Fibroblast of skin of right biceps (primary cell): ENCODE results near the gene MAN1A1.
"Not testable (repeated sequence)": the region's sequence is repeated elsewhere in the genome, so short reads cannot be mapped to it uniquely, and the experiment has no call there.

Source experiments
- DNase-seq: peaks from one replicate; pipeline ENCODE4 v3.0.0-alpha.2; 2013

The MAN1A1 gene

DNA sequence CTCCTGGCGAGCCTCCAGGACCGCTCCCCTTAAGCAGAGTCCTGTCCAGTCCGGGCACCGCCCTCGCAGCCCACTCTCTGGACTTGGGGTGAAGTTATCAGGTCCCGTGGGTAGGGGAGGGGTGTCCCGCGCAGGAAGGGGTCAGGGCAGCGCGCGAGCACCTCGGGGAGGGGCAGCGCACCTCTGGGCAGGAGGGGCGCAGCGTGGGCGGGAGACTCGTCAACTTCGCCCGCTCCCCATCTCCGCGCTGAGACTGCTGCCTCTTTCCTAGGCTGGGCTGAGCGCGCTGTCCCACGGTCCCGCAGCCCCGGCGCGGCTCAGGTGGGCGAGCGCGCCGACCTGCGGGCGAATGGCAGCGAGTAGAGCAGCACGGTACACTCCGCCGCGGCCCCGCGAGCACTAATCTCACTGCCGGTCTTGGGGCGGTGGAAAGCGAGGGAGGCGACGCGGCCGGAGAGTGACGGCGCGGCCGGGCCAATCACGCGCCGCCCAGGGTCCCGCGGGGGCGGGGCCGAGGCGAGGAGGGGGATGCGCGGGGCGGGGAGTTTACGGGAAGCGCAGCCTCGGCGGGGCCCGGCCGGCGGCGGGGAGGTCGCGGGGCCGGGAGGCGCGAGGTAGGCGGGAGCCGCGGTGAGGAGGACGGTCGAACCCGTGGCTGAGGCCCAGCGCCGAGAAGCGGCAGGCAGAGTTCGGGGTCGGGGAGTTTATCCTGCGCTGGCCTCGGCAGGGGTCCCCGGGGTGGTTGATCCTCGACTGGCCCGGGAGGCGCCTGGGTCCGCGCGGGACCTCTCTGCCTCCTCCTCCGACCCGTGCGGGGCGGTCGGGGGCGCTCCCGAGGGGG is at the start of gene MAN1A1:
TSS of gene MAN1A1 (minus strand) at position 401 of the 841 bp plus-strand sequence. CDS start 696 bp downstream, outside the sequence.
- DNase-seq = peak; percentile 89

DNA sequence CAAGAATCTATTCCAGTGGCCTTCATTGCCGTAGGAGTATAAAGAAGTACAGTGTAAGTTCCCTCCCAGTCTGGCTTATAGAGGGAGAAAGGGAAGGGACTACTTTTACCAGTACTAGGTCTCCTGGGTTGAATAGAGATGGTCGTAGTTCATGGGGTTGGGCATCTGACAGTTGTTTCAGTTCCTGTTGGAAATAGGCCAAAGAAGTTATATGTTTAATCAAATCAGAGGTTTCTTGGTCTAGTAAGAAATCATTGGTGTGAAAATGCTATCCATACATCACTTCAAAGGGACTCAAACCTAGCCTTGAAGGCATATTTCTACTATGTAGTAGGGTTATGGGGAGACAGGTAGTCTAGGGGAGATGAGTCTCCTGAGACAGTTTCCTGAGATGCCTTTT is 45.6 kb upstream of the MAN1A1 start:
- DNase-seq = no peak

DNA sequence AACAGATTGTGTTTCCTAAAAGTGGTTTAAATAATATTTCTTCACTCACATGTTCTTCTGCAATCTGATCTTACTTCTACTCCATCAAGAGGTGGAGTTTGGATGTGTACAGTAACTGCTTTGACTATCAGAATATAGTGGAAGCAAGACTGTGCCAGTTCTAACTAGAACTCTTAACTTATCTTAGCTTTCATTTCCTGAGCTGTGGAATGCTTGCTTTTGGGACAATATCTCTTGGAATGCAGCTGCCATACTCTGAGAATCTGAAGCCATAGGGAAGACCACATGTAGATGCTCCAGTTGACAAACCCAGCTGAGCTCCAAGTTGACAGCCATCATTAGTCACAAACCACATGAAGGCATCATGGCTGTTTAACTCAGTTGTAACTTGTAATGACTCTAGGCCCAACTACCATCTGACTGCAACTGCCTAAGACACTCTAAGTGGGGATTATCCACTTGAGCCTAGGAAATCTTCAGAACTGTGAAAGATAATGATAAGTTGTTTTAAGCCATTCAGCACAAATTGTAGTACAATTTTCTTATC is 40.8 kb upstream of the MAN1A1 start:
- peak; percentile 37 for DNase-seq

DNA sequence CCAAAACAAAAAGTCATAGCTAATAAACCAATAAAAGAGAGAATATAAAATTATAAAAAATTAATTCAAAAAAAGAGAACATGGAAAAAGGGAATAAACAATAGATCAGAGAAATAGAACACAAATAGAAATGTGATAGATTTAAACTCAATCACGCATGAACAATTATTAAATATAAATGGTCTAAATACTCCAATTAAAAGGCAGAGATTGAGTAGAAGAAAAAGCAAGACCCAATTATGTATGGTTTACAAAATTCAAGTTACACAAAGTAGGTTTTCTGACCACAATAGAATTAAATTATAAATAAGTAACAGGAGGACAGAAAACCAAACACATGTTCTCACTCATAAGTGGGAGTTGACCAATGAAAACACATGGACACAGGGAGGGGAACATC is 36.4 kb upstream of the MAN1A1 start:
- DNase-seq = no peak

- DNase-seq = no peak
Measured at GRCh38 chr6:119384444-119384843, 34.9 kb upstream of the MAN1A1 start.

GRCh38 chr6:119379809-119380208 is 30.2 kb upstream of the MAN1A1 start:
- no peak for DNase-seq

GRCh38 chr6:119377043-119377442 is 27.5 kb upstream of the MAN1A1 start:
- DNase-seq = not testable (repeated sequence)

DNA sequence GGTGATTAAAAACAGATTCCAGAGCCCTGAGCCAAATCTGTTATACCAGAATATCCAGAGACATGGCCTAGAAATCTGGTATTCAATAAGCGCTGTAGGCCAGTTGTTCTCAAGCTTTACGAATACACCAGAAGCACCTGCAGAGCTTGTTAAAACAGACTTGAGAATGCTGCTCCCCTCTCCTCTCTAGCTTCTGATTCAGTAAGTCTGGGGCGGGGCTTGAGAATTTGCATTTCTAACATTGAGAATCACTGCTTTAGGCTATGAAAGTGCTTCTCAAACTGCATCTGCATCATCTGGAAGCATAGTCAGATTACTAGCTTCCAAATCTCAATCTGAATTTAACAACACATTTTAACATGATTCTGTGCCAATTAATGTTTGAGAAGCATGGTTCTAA is 20.5 kb upstream of the MAN1A1 start:
- no peak for DNase-seq

DNA sequence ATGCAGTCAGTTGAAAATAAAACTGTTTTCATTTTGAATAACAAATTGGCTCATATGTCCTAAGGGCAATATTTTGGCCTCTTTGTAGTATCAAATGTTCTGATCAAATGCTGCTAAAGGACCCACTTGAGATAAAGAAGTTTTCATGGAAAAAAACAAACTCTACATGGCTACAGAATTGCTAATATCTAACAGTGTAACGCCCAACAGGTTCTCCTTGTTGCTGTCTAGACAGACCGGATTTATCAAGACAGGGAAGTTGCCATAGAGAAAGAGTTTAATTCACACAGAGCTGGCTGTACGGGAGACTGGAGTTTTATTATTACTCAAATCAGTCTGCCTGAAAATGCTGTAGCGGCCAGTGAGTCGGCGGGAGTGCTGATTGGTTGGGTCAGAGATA is 19.4 kb upstream of the MAN1A1 start:
- no peak for DNase-seq

DNA sequence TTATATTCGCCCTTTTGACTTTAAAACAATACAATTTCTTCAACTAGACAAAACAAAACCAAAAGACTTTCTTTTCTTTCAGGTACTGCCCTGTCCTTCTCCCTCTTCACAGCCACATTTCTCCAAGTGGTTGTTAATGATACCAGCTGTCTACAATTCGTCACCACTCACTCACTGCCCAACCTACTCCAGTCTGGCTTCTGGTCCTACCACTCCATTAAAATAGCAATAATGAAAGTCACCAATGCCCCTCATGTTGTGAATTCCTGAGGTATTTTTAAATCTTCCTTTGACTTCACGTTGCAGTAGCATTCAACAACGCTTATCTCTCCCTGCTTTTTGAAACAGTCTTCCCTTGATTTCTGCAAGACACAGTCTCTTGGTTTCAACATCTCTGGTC is 11.6 kb upstream of the MAN1A1 start:
- peak; percentile 22 for DNase-seq

DNA sequence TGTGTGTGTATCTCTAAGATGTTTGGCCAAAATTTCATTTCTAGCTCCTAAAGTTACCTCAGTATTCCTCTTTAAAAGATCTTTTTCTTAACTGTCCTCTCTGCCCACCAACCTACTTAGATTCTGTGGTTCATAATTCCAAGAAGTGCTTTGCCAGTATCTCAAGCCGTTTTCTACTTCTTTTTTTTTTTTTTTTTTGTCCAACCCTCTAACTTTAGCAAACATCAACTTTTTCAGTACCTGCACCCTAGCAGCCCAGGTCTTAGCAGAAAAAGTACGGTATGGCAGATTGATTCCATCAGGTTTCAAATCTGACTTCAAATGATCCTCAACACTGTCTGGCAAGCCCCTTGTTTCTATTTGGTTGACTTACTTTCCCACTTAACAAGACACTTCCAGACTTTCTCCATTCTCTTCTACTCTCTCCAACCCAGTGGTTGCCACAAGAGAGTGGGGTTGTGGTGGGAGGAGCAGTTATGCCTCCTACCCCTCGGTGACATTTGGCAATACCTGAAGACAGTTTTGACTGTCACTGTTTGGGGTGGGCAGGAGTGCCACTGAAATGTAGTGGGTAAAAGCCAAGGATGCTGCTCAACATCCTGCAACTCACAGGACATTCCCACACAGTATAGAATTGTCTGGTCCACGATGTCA is 10.8 kb upstream of the MAN1A1 start:
- DNase-seq = no peak

DNA sequence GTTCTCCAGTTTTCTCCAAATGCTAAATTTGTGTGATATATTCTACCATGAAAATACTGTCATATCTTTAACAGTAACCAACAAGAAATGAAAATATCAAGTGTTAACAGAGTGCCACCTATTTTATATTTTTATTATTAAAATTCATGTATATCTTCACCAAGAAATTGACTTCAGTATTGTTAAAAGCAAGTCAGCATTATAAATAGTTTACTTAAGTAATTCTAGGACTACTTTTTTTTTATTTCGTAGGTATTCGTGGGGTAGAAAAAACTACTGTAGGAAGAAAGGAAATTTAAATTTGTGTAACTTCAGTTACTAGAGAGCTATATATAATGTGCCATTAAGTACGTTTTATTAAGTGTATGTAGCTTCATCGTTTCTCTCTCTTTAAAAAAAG is 6.3 kb upstream of the MAN1A1 start:
- DNase-seq = no peak

- no peak for DNase-seq
Measured at GRCh38 chr6:119355157-119355556, 5.6 kb upstream of the MAN1A1 start.

DNA sequence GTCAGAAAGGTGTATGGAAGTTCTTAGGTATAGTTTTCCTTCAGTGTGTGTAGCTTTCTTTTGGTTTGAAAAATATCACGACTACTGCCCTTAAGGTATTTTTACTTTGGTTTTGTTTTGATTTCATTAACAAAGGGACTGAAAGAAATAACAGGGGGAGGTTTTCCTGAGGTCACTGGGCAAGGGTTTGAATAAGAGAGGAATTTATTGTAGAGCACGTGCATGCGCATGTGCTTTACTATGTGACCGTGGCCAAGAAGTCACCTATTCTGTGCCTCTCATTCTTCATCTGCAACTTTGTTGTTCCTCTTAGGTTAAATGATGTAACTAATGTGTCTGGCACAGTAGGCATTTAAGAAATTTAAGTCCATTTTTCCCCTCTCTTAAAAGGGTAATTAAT is 4.1 kb upstream of the MAN1A1 start:
- no peak for DNase-seq

DNA sequence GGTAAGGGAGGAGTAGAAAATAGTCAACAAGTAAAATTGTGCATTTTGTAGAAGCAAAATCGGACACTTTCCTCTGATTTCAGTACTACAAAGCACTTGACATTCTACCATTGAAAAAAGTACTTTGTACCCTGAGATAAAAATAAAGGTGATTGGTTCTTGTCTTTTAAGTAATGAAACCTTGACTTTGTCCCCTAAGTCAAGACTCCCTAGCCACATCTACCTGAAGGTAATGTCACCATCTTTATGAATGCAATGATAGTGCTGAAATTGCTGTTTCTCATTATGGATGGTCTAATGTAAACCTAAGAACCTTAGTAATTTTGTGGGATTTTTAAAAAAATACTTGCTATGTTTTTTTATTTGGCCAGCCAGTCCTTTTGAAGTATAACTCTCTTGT is 2.4 kb upstream of the MAN1A1 start:
- no peak for DNase-seq

GRCh38 chr6:119350952-119351372 is 1.4 kb upstream of the MAN1A1 start:
- DNase-seq = peak; percentile 49

- peak; percentile 59 for DNase-seq
Measured at GRCh38 chr6:119350202-119350951, 816 bp upstream of the MAN1A1 start.

DNA sequence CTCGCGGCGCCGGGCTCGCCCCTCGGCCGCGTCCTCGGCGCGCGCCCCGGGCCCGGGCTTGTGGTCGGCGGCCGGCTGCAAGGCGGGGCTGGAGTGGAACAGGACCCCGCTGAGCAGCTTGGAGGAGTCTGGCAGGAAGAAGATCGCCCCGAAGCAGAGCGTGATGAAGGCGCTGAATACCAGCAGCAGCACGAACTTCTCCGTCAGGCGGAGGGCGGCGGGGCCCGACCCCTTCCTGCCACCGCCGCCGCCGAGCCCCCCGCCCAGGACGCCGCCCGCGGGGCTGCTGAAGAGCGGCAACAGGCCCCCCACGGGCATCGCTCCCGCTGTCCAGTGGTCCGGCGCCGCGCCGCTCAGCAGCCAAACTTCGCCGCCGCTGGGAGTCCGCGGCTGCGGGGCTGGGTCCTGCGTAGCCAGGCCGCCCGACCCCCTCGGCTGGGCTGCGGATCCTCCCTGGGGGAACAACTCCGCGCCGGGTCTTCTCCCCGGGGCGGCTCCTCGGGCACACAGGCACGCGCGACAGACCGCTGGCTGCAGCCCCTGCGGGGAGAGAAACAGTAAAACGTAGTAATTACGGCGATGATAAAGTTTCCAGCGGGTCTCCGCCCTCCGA is 707 bp downstream of the MAN1A1 start:
- peak; percentile 35 for DNase-seq

DNA sequence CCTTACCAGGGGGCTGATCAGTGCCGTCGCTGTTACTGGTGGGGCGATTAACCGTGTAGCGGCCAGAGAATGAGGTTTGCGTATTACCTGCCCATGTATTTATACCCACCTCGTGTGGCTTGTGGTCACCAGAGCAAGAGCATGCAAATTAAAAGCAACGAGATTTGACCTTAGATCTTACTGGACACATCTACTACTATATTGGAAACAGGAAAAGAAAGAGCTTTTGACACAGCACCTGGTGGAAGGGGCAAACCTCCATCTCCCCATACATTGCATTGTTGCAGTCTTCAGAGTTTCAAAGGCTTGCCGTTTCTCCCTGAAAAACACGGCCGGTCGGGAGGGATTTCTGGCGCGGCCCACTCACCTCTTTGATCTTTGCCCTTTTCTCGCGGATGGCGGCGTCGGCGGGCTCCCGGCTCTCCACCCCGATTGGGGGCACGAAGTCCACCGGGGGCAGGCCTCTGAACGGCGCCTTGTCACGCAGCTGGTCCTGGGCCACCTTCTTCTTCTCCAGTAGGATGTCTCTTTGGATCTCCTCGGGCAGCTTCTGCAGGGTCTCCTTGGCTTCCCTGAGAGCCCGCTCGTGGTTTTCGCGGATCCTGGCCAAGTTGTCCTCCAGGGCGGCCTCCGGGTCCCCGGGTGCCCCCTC is 1.3 kb downstream of the MAN1A1 start:
- no peak for DNase-seq

- peak; percentile 14 for DNase-seq
Measured at GRCh38 chr6:119347466-119348095, 2.0 kb downstream of the MAN1A1 start.

DNA sequence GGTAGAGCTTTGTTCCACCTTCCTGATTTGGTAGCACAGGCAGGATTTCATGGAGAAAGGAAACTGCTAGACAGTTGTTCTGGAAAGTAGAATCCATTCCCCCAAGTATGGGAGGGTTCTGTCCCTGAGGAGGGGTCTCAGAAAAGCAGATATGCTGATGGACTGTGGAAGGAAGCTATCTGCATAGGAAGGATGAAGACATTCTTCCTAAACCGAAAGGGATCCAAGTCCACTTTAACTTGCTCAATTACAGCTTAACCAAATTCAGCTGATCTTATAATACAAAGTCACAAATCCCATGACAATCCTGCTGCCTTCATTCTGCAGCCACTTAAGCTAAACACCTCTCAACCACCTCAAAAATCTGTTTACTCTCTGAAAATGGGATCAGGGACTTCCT is 2.6 kb downstream of the MAN1A1 start:
- DNase-seq = no peak

DNA sequence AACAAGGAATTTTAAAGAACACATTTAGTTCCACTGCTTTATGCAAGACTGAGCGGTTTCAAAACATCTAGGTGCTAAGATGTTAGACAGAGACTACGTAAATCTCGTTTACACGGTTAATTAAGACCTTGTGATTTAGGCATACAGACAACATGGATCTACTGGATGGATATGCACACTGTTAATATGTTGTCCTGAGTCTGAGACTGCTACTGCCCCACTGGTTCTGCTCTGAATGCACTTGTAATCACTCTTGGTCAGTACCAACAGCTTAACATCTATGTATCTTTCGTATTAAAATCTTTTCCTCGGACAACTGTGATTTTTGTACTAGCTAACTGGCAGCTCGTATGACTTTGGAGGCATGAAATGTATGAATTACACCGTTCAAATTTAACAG is 3.1 kb downstream of the MAN1A1 start:
- DNase-seq = no peak
